D721Med (cell line): ENCODE results near the gene TRIM22.

Experiments used
- DNase-seq: peaks from one replicate; pipeline ENCODE4 v3.0.0; 2011; ENCODE audit warnings: low spot score; ENCODE audit not compliant: insufficient read length
- FAIRE-seq: peaks from 2 replicates; lab custom pipeline; 2011; peaks lifted over from hg19 to GRCh38; lab: Jason Lieb, UNC
- TF ChIP-seq, protein P1 (sequence below): IDR thresholded peaks from 2 replicates; pipeline ENCODE4 v1.5.1; 2012; ENCODE audit warnings: mild to moderate bottlenecking, control low read depth; ENCODE audit not compliant: insufficient read depth; ENCODE audit errors: missing control alignments

The TRIM22 gene

DNA sequence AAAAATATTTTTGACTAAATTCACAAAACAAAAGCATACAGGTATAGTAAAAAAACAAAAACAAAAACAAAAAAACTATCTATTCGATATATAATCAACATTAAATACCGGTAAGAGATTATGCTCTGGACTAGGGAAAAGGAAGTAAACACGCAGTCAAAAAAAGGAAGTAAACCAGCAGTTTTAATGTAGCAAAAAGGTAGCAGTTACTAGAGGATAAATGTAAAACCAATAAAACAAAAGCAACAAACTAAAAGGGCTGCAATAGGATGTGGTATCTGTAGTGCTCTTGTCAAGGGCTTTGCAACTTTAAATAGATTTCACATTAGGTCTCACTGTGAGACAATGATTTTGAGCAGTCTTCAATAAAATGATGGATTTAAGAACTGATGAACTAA lies 2.4 kb downstream of the TRIM22 start:
- TF ChIP-seq, protein P1, sequence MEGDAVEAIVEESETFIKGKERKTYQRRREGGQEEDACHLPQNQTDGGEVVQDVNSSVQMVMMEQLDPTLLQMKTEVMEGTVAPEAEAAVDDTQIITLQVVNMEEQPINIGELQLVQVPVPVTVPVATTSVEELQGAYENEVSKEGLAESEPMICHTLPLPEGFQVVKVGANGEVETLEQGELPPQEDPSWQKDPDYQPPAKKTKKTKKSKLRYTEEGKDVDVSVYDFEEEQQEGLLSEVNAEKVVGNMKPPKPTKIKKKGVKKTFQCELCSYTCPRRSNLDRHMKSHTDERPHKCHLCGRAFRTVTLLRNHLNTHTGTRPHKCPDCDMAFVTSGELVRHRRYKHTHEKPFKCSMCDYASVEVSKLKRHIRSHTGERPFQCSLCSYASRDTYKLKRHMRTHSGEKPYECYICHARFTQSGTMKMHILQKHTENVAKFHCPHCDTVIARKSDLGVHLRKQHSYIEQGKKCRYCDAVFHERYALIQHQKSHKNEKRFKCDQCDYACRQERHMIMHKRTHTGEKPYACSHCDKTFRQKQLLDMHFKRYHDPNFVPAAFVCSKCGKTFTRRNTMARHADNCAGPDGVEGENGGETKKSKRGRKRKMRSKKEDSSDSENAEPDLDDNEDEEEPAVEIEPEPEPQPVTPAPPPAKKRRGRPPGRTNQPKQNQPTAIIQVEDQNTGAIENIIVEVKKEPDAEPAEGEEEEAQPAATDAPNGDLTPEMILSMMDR = no peak
- FAIRE-seq = no peak
- no peak for DNase-seq

DNA sequence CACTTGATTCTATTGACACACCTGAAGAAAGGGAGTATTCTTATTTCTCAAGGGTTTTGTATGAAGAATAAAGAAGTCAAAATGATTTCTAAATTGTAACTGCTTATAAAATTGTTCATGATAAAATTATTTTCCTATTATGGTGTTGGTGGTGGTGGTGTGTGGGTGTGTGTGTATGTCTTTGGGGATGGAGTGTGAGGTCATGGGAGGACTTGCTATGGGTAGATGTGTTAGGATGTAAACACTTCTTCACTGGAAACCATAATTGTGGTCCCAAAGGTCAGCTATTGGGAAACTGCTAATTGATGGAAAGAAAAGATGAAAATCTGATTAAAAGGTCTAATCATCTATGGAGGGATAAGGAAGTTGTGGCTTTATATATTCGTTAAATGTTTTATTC lies 5.1 kb downstream of the TRIM22 start:
- FAIRE-seq (no peak), DNase-seq (no peak)
- TF ChIP-seq, protein P1 = no peak

DNA sequence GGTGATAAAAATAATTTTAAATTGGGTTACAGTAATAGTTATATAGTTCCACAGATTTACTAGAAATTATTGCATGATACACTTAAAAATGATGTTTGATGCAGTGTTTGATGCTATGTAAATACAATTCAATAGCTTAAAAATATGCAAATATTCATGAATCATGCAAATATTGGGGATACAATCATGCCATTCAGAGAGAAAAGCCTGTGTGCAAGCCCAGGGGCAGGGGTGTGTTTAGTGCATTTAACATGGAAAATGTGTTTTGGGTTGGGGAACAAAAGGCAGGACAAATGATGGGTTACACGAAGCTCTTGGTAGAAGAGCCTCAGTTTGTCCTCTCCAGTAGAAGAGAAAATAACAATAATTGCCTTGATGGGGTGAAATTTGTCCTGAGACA lies 6.0 kb downstream of the TRIM22 start:
- TF ChIP-seq, protein P1 = no peak
- no peak for DNase-seq
- FAIRE-seq = no peak

DNA sequence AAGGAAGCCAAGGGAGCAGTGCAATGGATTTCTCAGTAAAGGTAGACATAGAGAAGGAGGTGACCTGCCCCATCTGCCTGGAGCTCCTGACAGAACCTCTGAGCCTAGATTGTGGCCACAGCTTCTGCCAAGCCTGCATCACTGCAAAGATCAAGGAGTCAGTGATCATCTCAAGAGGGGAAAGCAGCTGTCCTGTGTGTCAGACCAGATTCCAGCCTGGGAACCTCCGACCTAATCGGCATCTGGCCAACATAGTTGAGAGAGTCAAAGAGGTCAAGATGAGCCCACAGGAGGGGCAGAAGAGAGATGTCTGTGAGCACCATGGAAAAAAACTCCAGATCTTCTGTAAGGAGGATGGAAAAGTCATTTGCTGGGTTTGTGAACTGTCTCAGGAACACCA lies 6.6 kb downstream of the TRIM22 start:
- FAIRE-seq = no peak
- DNase-seq = no peak
- TF ChIP-seq, protein P1 = no peak

DNA sequence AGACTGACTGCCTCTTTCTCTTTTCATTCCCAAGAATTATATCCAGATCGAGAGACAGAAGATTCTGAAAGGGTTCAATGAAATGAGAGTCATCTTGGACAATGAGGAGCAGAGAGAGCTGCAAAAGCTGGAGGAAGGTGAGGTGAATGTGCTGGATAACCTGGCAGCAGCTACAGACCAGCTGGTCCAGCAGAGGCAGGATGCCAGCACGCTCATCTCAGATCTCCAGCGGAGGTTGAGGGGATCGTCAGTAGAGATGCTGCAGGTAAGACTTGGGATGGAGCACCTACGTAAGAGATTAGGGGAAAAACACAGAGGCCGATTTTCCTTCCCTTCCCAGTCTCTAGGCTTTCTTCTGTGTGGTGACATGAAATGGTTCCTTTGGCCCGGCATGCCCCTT lies 8.7 kb downstream of the TRIM22 start:
- TF ChIP-seq, protein P1 = no peak
- FAIRE-seq (no peak), DNase-seq (no peak)

DNA sequence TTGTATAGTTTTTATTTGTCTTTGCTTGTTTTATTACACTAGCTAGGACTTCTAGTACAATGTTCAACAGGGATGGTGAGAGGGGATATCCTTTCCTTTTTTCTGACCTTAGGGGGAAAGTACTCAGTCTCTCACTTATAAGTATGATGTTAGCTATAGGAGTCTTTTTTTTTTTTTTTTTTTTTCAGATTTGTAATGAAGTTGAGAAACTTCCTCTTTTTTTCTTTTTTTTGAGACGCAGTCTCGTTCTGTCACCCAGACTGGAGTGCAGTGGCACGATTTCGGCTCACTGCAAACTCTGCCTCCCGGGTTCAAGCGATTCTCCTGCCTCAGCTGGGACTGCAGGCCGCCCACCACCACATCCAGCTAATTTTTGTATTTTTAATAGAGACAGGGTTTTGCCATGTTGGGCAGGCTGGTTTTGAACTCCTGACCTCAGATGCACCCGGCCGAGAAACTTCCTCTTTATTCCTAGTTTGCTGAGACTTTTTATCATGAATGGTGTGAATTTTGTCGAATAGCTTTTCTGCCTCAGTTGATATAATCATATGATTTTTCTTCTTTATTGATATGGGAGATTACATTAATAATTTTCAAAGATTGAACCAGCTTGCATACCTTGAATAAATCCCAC lies 10.9 kb downstream of the TRIM22 start:
- FAIRE-seq (no peak), DNase-seq (no peak)
- TF ChIP-seq, protein P1 = no peak

DNA sequence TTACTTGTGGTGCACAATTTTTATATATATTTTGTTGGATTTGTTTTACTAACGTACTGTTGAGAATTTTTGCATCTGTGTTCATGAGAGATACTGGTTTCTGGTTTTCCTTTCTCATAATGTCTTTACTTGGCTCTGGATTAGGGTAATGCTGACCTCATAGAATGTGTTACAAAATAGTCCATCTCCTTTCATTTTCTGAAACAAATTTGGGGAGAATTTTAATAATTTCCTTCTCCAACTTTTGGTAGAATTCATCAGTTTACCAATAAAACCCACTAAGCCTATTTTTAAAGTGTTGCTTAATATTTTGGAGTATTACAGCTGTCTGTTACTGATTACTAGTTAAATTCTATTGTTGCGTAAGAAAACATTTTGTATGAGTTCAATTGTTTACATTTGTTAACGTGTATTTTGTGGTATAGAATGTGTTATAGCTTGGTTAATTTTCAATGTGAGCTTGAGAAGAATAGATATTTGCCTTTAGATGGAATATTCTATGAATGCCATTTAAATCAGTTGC lies 11.5 kb downstream of the TRIM22 start:
- DNase-seq (no peak), FAIRE-seq (no peak)
- TF ChIP-seq, protein P1 = no peak
